ENCODE results near the gene DENND6B.
"Not testable (repeated sequence)": the region's sequence is repeated elsewhere in the genome, so short reads cannot be mapped to it uniquely, and the experiment has no call there.

Gene DENND6B

DNA sequence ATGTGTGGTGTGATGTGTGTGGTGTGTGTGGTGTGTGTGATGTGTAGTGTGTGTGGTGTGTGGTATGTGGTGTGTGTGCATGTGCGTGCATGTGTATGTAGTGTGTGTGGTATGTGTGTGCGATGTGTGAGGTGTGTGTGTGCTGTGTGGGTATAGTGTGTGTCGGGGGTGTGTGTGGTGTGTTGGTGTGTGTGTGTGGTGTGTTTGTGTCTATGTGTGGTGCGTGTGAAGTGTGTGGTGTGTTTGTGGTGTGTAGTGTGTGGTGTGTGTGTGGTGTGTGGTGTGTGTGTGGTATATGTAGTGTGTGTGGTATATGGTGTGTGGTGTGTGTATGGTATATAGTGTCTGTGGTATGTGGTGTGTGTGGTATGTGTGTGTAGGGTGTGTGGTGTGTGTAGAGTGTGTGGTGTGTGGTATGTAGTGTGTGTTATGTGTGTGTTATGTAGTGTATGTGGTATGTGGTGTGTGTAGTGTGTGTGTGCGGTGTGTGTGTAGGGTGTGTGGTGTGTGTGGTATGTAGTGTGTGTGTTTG lies 11.3 kb upstream of the DENND6B start:
- WGBS (ENCODE audit: insufficient coverage, insufficient read length) = 100% methylated on average over 5 of the region's 5 CpGs
- H3K9me3 ChIP-seq (ENCODE audit: control insufficient read depth, insufficient read depth, low read length) = no peaks in the 10 kb centered on the region
- H3K36me3 ChIP-seq (ENCODE audit: control insufficient read depth, insufficient read depth, low read length) = no peaks in the 10 kb centered on the region
- H3K4me1 ChIP-seq (ENCODE audit: control insufficient read depth, insufficient read depth, low read length) = no peaks in the 10 kb centered on the region
- no peaks in the 10 kb centered on the region for H3K27me3 ChIP-seq (ENCODE audit: control insufficient read depth, insufficient read depth, low read length)
- no peak overlapping the region for H3K4me3 ChIP-seq (ENCODE audit: low read length)
- H3K27ac ChIP-seq (ENCODE audit: low read length) = no peak overlapping the region
- DNase-seq (ENCODE audit: low read depth, low spot score) = no peak

- Histone ChIP-seq H3K4me3 (ENCODE audit: low read length) (no peak overlapping the region), H3K4me1 (ENCODE audit: control insufficient read depth, insufficient read depth, low read length) (no peaks in the 10 kb centered on the region), H3K9me3 (ENCODE audit: control insufficient read depth, insufficient read depth, low read length) (no peaks in the 10 kb centered on the region), H3K36me3 (ENCODE audit: control insufficient read depth, insufficient read depth, low read length) (no peaks in the 10 kb centered on the region), H3K27me3 (ENCODE audit: control insufficient read depth, insufficient read depth, low read length) (no peaks in the 10 kb centered on the region), H3K27ac (ENCODE audit: low read length) (no peak overlapping the region)
- DNase-seq (ENCODE audit: low read depth, low spot score) = no peak
- WGBS (ENCODE audit: insufficient coverage, insufficient read length) = over 99% methylated on average over 12 of the region's 13 CpGs
Observed at GRCh38 chr22:50337262-50338041, 10.6 kb upstream of the DENND6B start.

- not testable (repeated sequence) for H3K27me3 ChIP-seq (ENCODE audit: control insufficient read depth, insufficient read depth, low read length); H3K4me3 ChIP-seq (ENCODE audit: low read length); H3K27ac ChIP-seq (ENCODE audit: low read length); H3K9me3 ChIP-seq (ENCODE audit: control insufficient read depth, insufficient read depth, low read length); H3K36me3 ChIP-seq (ENCODE audit: control insufficient read depth, insufficient read depth, low read length); H3K4me1 ChIP-seq (ENCODE audit: control insufficient read depth, insufficient read depth, low read length); DNase-seq (ENCODE audit: low read depth, low spot score)
- WGBS (ENCODE audit: insufficient coverage, insufficient read length) = no CpG with 5 or more reads among the region's 5 CpGs
Observed at GRCh38 chr22:50334433-50334832, 7.6 kb upstream of the DENND6B start.

- H3K9me3 ChIP-seq (ENCODE audit: control insufficient read depth, insufficient read depth, low read length) = no peaks in the 10 kb centered on the region
- H3K27me3 ChIP-seq (ENCODE audit: control insufficient read depth, insufficient read depth, low read length) = no peaks in the 10 kb centered on the region
- peaks cover 3% of the 10 kb centered on the region; the same call in 1 of the 2 replicates for H3K4me1 ChIP-seq (ENCODE audit: control insufficient read depth, insufficient read depth, low read length)
- no peak for DNase-seq (ENCODE audit: low read depth, low spot score)
- no peaks in the 10 kb centered on the region for H3K36me3 ChIP-seq (ENCODE audit: control insufficient read depth, insufficient read depth, low read length)
- no peak overlapping the region for H3K27ac ChIP-seq (ENCODE audit: low read length)
- no CpG with 5 or more reads among the region's 6 CpGs for WGBS (ENCODE audit: insufficient coverage, insufficient read length)
- no peak overlapping the region for H3K4me3 ChIP-seq (ENCODE audit: low read length)
Observed at GRCh38 chr22:50329236-50329635, 2.4 kb upstream of the DENND6B start.

- DNase-seq (ENCODE audit: low read depth, low spot score) = no peak
- no CpG with 5 or more reads among the region's 22 CpGs for WGBS (ENCODE audit: insufficient coverage, insufficient read length)
- no peaks in the 10 kb centered on the region for H3K27me3 ChIP-seq (ENCODE audit: control insufficient read depth, insufficient read depth, low read length)
- peak overlapping the region; percentile 70; the same call in 1 of the 2 replicates for H3K4me3 ChIP-seq (ENCODE audit: low read length)
- H3K9me3 ChIP-seq (ENCODE audit: control insufficient read depth, insufficient read depth, low read length) = no peaks in the 10 kb centered on the region
- no peaks in the 10 kb centered on the region for H3K36me3 ChIP-seq (ENCODE audit: control insufficient read depth, insufficient read depth, low read length)
- H3K4me1 ChIP-seq (ENCODE audit: control insufficient read depth, insufficient read depth, low read length) = peaks cover 3% of the 10 kb centered on the region; the same call in 1 of the 2 replicates
- H3K27ac ChIP-seq (ENCODE audit: low read length) = no peak overlapping the region
Observed at GRCh38 chr22:50327711-50328019, 853 bp upstream of the DENND6B start.

DNA sequence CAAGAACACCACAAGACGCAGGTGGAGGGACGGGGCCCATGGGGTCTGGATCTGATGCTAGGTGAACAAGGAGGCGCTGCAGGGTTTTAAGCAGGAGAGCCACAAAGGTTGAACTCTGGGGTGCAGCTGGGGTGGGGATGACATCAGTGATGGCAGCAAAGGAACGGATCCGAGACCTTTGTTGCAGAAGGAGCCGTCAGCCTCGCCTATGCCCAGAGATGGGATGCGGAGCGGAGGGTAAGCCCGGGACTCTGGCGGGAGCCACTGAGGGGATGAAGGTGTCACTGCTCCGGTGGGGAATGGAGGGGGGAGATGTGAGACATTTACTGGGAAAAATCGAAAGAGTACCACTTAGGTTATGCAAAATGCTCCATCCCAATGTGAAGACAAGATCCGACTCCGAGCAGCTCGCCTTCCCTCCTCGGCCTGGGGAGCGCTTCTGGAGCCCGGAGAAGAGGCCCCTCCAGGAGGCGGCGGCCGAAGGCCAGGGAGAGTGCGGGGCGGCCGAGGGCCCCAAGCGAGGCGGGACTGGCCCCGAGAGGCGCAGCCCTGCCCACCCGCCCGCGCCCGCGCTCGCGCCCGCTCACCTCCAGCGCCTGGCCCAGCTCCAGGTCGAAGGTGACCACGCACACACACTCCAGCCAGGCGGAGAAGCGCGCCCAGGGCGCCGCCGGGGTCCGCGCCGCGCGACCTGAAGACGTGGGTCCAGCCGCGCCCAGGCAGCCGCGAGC lies 422 bp downstream of the DENND6B start:
- no peaks in the 10 kb centered on the region for H3K9me3 ChIP-seq (ENCODE audit: control insufficient read depth, insufficient read depth, low read length)

DNA sequence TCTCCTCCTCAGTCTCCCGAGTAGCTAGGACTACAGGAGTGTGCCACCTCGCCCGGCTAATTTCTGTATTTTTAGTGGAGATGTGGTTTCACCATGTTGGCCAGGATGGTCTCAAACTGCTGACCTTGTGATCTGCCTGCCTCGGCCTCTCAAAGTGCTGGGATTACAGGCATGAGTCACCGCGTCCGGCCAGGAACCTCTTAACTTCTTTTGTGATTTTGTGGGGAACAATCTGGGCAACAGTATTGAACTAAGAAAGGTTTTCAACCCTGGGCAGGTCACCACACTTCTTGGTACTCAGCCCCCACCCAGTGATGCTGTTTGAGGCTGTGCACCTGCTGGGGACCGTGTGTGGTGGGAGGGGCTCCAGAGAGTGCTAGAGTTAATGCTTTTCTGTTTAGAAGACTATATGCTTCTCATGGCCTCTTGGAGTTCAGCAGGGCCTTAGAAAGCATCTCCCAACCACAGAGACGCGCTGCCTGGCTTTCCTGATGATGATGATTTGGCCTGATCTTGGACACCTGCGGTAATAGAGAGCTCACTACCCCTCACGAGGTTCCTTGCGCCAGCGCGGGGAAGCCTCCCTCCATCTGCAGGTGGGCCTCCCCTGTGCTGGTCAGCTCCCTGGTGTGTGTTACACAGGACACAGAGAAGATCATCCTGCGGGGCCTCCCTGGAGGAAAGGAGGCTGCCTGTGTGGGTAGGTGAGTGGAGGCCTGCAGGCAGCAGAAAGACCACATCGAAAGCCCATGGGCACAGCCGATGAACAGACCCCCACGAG lies 1.2 kb downstream of the DENND6B start:
- H3K27ac ChIP-seq (ENCODE audit: low read length) = no peak overlapping the region
- DNase-seq (ENCODE audit: low read depth, low spot score) = no peak

More for the DNA sequence above, 422 bp downstream of the DENND6B start:
- H3K27ac ChIP-seq (ENCODE audit: low read length) = no peak overlapping the region
- H3K27me3 ChIP-seq (ENCODE audit: control insufficient read depth, insufficient read depth, low read length) = no peaks in the 10 kb centered on the region
- H3K36me3 ChIP-seq (ENCODE audit: control insufficient read depth, insufficient read depth, low read length) = no peaks in the 10 kb centered on the region
- no peak for DNase-seq (ENCODE audit: low read depth, low spot score)
- H3K4me1 ChIP-seq (ENCODE audit: control insufficient read depth, insufficient read depth, low read length) = peaks cover 3% of the 10 kb centered on the region; the same call in 1 of the 2 replicates
- H3K4me3 ChIP-seq (ENCODE audit: low read length) = peak overlapping the region; percentile 70; the same call in 1 of the 2 replicates
- no CpG with 5 or more reads among the region's 56 CpGs for WGBS (ENCODE audit: insufficient coverage, insufficient read length)

GRCh38 chr22:50323900-50324299 lies 2.9 kb downstream of the DENND6B start:
- Histone ChIP-seq H3K4me3 (ENCODE audit: low read length) (no peak overlapping the region), H3K27ac (ENCODE audit: low read length) (no peak overlapping the region), H3K27me3 (ENCODE audit: control insufficient read depth, insufficient read depth, low read length) (no peaks in the 10 kb centered on the region), H3K36me3 (ENCODE audit: control insufficient read depth, insufficient read depth, low read length) (no peaks in the 10 kb centered on the region), H3K4me1 (ENCODE audit: control insufficient read depth, insufficient read depth, low read length) (peaks cover 3% of the 10 kb centered on the region; the same call in 1 of the 2 replicates), H3K9me3 (ENCODE audit: control insufficient read depth, insufficient read depth, low read length) (no peaks in the 10 kb centered on the region)
- no peak for DNase-seq (ENCODE audit: low read depth, low spot score)
- no CpG with 5 or more reads among the region's 5 CpGs for WGBS (ENCODE audit: insufficient coverage, insufficient read length)

More for the DNA sequence above, 1.2 kb downstream of the DENND6B start:
- peaks cover 3% of the 10 kb centered on the region; the same call in 1 of the 2 replicates for H3K4me1 ChIP-seq (ENCODE audit: control insufficient read depth, insufficient read depth, low read length)
- no peaks in the 10 kb centered on the region for H3K27me3 ChIP-seq (ENCODE audit: control insufficient read depth, insufficient read depth, low read length)
- WGBS (ENCODE audit: insufficient coverage, insufficient read length) = no CpG with 5 or more reads among the region's 19 CpGs
- H3K9me3 ChIP-seq (ENCODE audit: control insufficient read depth, insufficient read depth, low read length) = no peaks in the 10 kb centered on the region
- no peaks in the 10 kb centered on the region for H3K36me3 ChIP-seq (ENCODE audit: control insufficient read depth, insufficient read depth, low read length)
- no peak overlapping the region for H3K4me3 ChIP-seq (ENCODE audit: low read length)

DNA sequence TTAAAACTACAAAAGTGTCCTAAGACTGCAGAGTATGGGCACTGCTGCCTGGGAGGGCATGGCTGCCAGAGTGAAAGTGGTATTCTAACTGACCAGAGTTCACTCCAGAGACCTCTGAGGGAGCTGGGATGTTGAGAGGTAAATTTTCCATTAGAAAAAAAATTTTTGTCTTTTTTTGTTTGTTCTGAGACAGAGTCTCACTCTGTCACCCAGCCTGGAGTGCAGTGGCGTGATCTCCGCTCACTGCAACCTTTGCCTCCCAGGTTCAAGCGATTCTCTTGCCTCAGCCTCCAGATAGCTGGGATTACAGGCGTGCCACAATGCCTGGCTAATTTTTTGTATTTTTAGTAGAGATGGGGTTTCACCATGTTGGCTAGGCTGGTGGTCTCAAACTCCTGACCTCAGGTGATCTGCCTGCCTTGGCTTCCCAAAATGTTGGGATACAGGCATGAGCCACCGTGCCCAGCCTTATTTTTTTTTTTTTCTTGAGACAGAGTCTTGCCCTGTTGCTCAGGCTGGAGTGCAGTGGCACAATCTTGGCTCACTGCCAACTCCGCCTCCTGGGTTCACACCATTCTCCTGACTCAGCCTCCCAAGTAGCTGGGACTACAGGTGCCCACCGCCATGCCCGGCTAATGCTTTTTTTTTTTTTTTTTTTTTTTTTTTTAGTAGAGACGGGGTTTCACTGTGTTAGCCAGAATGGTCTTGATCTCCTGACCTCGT lies 4.3 kb downstream of the DENND6B start:
- not testable (repeated sequence) for H3K9me3 ChIP-seq (ENCODE audit: control insufficient read depth, insufficient read depth, low read length); H3K4me3 ChIP-seq (ENCODE audit: low read length); H3K4me1 ChIP-seq (ENCODE audit: control insufficient read depth, insufficient read depth, low read length); DNase-seq (ENCODE audit: low read depth, low spot score); H3K27me3 ChIP-seq (ENCODE audit: control insufficient read depth, insufficient read depth, low read length); H3K36me3 ChIP-seq (ENCODE audit: control insufficient read depth, insufficient read depth, low read length); H3K27ac ChIP-seq (ENCODE audit: low read length)
- WGBS (ENCODE audit: insufficient coverage, insufficient read length) = no CpG with 5 or more reads among the region's 10 CpGs

Measured in iPS DF 6.9 (cell line).